Activated T-cell treated with anti-CD3 and anti-CD28 coated beads, Interleukin-2, amount 50 U/mL, for 48 hours (primary cell): ENCODE measurements around the gene DRAM1.

Experiments
- DNase-seq, 2 experiments: peaks; one replicate each; pipeline ENCODE4 v3.0.0-alpha.2; 2020

DRAM1 gene

DNA sequence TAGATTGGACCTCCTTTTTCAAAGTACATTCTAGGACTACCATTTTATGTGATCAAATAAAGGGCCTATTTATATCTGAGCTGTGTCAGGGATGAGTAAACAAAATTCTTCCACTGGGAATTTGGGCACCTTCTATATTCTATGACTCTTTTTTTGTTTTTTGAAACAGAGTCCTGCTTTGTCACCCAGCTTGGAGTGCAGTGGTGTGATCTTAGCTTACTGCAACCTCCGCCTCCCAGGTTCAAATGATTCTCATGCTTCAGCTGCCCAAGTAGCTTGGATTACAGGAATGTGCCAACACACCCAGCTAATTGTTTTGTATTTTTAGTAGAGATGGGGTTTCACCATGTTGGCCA lies 64.8 kb downstream of the DRAM1 start:
- no peak for DNase-seq

DNA sequence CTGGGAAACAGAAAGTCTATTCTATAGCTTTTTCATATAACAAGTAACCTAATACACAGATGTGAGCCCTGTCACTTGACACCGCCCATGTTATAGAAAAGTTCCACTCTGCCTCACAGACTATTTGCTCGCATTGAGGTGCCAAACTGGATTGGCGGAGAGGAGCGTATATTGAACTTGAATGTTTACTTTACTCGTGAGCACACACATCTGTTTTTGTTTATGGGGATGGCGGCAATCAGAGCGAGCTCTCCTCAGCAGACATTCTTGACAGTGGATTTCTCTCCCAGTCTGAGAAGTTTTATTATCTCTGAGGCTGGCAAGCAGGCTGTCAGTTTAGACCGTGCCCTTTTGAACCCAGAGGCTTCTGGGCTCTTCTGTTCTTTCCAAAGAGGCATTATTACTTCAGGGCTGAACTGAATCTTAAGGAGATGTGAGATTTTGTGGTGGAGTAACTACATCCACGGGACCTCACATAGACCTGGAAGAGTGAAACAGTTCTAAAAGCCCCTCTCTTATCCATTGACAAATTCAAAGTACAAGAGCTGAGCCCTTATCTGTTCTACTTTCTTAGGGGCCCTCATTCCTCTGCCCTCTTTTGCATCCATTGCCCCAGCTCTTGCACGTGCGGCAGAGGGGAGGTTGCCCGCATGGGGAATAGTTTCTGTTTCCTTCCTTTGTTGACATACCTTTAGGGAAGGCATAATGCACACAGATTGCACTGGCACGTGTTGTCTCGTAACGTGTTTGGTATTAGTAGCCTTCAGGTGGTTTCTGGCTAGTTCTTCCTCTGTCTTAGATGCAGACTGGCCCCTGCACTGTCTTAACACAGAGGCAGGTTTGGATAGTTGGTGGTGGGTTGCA lies 68.2 kb downstream of the DRAM1 start:
- DNase-seq: no peak

DNA sequence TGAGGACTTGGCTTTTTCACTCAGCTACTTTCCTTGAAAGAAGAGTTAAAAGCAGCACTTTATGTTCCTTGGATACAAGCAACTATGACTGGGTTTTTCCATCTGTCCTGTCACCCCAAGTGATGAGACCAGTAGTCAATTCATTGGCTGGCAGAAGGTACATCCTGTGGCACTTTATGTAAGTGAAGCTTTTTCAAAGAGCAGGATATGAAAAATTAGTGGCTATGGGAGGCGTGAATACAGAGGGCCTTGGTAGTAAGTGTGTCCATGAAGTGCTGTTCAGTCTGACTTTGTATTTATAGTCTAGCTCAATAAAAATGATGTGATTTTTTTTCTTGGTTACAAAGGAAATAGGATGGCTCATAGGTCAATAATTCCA lies 68.8 kb downstream of the DRAM1 start:
- no peak for DNase-seq

DNA sequence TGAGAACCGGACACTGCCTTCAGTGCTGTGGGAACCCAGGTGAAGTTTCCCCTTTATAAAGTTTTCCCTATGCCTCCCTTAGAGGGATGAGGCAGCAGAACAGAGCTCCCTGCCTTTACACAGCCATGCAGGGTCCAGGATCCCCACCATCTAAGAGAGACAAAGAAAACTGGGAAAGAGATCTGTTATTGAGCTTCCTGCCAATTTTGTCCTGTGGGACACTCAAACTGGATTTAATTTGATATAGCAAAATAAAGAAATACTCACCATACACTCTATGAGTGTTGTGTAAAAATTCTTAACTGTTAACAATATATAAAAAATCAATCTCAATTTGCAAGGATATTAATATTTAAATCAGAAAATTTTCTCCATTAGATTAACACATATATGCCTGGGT lies 69.9 kb downstream of the DRAM1 start:
- DNase-seq: no peak

GRCh38 chr12:101948365-101948764 lies 71.0 kb downstream of the DRAM1 start:
- DNase-seq: no peak

DNA sequence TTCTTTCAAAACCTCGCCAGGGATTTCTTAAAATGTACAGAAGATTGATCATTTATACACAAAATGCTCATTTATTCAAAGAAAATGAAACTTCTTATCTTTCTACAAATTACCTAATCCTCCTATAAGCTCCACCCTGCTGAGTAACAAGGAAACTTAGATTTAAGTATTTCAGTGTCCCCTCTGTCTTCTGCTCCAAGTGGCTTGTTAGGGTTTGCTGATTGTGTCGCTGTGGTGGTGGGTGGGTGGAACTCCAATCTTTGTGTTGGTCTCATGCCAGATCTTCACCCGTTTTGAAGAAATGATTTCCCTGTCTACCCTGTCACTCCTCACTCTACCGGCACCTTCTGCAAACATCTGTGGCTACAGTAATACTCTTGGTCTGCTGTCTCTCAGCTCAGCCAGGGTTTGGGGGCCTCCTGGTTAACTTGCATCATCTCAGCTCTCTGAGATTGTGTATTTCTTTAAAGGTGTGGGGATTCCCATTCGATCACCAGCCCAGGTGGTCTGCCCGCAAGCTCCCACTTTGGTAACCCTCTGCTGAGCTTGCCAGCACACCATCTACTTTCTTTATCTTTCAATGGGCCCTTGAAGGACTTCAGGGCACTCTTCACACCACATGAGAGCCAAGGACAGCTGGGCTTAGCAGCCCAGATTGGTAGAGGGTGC lies 73.8 kb downstream of the DRAM1 start:
- no peak for DNase-seq

DNA sequence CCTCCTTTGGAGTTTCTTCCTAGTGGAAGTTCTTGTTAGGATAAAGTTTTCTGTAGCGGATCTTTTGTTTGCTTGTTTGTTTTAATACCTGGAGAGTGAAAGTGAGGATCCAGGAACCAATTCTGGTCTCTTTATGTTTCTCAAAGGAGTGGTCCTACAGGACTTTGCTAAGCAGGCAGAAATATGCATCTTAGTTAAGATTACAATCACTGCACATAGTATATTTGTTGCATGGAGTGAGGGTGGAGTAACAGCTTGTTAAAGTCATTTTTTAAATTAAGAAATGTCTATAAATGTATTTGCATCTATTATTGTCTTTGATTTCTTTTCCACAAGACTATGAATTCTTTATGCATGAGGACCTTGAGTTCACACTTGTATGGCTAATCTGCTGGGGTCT lies 76.7 kb downstream of the DRAM1 start:
- DNase-seq: no peak

DNA sequence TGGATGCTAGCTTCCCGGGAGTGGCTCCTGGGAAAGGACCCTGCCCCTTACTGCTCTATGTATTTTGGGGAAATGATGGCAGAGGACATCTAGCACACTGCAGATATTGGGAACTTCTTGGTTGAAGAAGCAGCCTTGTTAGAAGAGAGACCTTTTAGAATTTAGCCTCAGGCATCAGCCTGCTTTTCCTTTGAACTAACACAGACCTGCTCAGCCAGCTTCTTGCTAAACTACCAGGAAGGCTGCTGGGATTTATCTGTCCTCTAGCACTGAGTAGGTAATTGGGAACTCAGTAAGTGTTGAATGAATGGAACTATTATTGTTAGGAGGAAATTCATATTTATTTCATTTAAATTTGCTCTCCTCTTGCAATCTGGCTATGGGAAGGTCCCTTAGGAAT lies 77.3 kb downstream of the DRAM1 start:
- no peak for DNase-seq

- DNase-seq: no peak
These were observed 80.0 kb downstream of the DRAM1 start for GRCh38 chr12:101957252-101957959.

GRCh38 chr12:101959607-101960006 lies 82.2 kb downstream of the DRAM1 start:
- no peak for DNase-seq

DNA sequence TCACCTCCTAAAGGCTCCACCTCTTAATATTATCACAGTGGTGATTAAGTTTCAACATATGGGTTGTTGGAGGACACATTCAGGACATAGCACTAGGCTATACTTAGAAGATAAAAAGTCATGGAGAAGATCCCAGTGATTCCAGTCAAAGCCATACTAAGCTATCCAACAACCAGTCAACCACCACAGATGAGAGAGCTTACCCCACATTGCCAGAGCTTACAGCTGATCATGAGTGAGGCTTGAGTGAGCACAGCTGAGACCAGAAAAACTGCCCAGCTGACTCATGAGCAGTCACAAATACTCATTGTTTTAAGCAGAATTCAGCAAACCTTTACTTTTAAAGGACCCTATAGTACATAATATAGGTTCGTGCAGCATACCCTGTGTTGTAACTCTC lies 85.1 kb downstream of the DRAM1 start:
- DNase-seq: no peak

DNA sequence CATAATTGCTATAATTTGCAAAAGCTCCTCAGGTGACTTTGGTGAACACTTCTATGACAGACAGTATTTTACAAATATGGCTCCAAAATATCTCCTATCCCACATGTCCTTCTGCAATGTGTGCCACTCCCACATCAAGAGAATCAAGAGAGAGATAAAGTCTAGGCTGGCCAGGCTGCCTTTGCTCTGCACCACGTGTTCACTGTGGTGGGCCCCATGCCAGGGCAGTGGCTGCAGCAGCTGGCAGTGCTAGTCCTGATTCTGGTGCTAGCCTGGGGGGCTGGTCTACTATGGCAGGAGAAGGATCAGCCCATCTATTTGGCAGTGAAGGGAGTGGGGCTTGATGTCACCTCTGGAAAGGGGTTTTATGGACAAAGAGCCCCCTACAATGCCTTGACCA lies 86.3 kb downstream of the DRAM1 start:
- no peak for DNase-seq

GRCh38 chr12:101966496-101966895 lies 89.1 kb downstream of the DRAM1 start:
- DNase-seq: no peak

DNA sequence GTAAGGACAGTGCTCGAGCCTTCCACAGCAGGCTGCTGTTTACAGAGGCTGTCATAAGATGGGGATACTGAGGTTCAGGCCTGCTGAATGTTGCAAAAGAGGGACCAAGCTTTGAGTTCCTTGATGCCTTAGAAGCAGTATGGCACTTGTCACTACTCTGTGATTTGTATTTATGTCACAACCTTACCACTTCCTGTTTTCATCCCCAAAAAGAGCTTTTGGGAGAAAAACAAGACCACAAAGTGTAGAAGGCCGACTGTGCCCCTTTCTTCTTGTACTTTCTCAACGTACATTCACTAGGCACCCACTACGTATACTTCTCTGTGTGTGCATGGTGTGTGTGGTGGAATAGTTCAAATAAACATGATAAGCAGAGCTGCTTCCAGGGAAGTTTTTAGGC lies 90.1 kb downstream of the DRAM1 start:
- DNase-seq: no peak

DNA sequence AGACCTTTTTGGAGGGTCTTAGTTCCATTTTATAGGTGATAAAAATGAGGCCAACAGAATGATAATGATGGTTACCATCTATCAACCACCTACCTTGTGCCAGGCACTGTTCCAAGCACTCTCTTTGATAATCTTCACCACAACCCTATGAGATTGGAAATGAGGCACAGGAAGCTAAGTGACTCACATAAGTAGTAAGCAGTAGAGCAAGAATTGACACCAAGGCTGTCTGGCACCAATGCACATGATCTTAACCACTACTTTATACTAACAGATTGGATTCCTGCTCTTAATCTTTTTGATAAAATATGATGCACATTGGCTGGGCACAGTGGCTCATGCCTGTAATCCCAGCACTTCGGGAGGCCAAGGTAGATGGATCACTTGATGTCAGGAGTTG lies 91.4 kb downstream of the DRAM1 start:
- DNase-seq: no peak
